Mesenchymal stem cell (in vitro differentiated cells and primary cell): ENCODE measurements around the gene GEMIN7.
A peak's percentile ranks its signal among the peaks of the same experiment; 100 is the strongest.

Source experiments
- DNase-seq: peaks from one replicate; pipeline ENCODE4 v3.0.0-alpha.2; 2013
- H2AFZ ChIP-seq: one replicate; pipeline ENCODE4 v1.6.1; 2013; ENCODE audit warnings: low read depth, mild to moderate bottlenecking, control low read depth, inconsistent platforms, low read length, moderate library complexity
- H2AK5ac ChIP-seq: 2 replicates; pipeline ENCODE4 v1.6.1; 2013; ENCODE audit warnings: low read length, moderate library complexity, mild to moderate bottlenecking, inconsistent platforms; ENCODE audit not compliant: severe bottlenecking
- H2BK120ac ChIP-seq: one replicate; pipeline ENCODE4 v1.6.1; 2013; ENCODE audit warnings: low read depth, mild to moderate bottlenecking, inconsistent platforms, low read length, moderate library complexity
- H2BK12ac ChIP-seq, 2 experiments: one replicate each; pipeline ENCODE4 v1.6.1; 2013; ENCODE audit warnings: inconsistent platforms in 2 of 2, low read length in 2 of 2, mild to moderate bottlenecking in 2 of 2, moderate library complexity in 2 of 2, control low read depth in 1 of 2
- H2BK15ac ChIP-seq: one replicate; pipeline ENCODE4 v1.6.1; 2013; ENCODE audit warnings: mild to moderate bottlenecking, low read depth, inconsistent platforms; ENCODE audit not compliant: poor library complexity, severe bottlenecking
- H2BK5ac ChIP-seq: 2 replicates; pipeline ENCODE4 v1.6.1; 2013; ENCODE audit warnings: low read depth, mild to moderate bottlenecking, low read length, control low read depth, inconsistent platforms; ENCODE audit not compliant: poor library complexity, severe bottlenecking
- H3K14ac ChIP-seq, 2 experiments: one replicate each; pipeline ENCODE4 v1.6.1; 2013; ENCODE audit warnings: inconsistent platforms in 2 of 2, low read length in 2 of 2, control low read depth in 1 of 2, mild to moderate bottlenecking in 1 of 2, moderate library complexity in 1 of 2
- H3K18ac ChIP-seq, 2 experiments: one replicate each; pipeline ENCODE4 v1.6.1; 2013; ENCODE audit warnings: inconsistent platforms in 2 of 2, low read length in 2 of 2, control low read depth in 1 of 2, low read depth in 1 of 2, mild to moderate bottlenecking in 1 of 2
- H3K23ac ChIP-seq, 2 experiments: one replicate each; pipeline ENCODE4 v1.6.1; 2013; ENCODE audit warnings: inconsistent platforms in 2 of 2, low read length in 2 of 2, mild to moderate bottlenecking in 2 of 2, moderate library complexity in 2 of 2, control low read depth in 1 of 2
- H3K27ac ChIP-seq: 2 replicates; pipeline ENCODE4 v1.5.1; 2013; ENCODE audit warnings: mild to moderate bottlenecking, moderate library complexity, low read length, control low read depth, inconsistent platforms; ENCODE audit not compliant: poor library complexity, severe bottlenecking
- H3K27me3 ChIP-seq, 2 experiments: 2 replicates each; pipeline versions ENCODE4 v1.6.1 to v1.7.0; 2013; ENCODE audit warnings: low read length in 2 of 2, mild to moderate bottlenecking in 2 of 2, moderate library complexity in 2 of 2, control low read depth in 1 of 2, inconsistent platforms in 1 of 2; ENCODE audit not compliant: control insufficient read depth in 1 of 2, insufficient read depth in 1 of 2
- H3K36me3 ChIP-seq, 2 experiments: 2 replicates each; pipeline versions ENCODE4 v1.6.1 to v1.7.0; 2013; ENCODE audit warnings: low read length in 2 of 2, control low read depth in 1 of 2, inconsistent platforms in 1 of 2, low read depth in 1 of 2, mild to moderate bottlenecking in 1 of 2; ENCODE audit not compliant: insufficient read depth in 2 of 2, control insufficient read depth in 1 of 2
- H3K4ac ChIP-seq, 2 experiments: one replicate each; pipeline ENCODE4 v1.6.1; 2013; ENCODE audit warnings: inconsistent platforms in 2 of 2, low read length in 2 of 2, mild to moderate bottlenecking in 2 of 2, moderate library complexity in 2 of 2, control low read depth in 1 of 2, low read depth in 1 of 2
- H3K4me1 ChIP-seq: 2 replicates; pipeline ENCODE4 v1.6.1; 2013; ENCODE audit warnings: low read depth, low read length, control low read depth; ENCODE audit not compliant: control insufficient read depth, insufficient read depth
- H3K4me2 ChIP-seq: 2 replicates; pipeline ENCODE4 v1.6.1; 2013; ENCODE audit warnings: low read length, mild to moderate bottlenecking, inconsistent platforms; ENCODE audit not compliant: poor library complexity, severe bottlenecking
- H3K4me3 ChIP-seq, 2 experiments: 2 replicates each; pipeline versions ENCODE4 v1.5.1 to v1.7.0; 2013; ENCODE audit warnings: low read length in 2 of 2, mild to moderate bottlenecking in 2 of 2, control low read depth in 1 of 2, low read depth in 1 of 2; ENCODE audit not compliant: insufficient read depth in 1 of 2
- H3K79me1 ChIP-seq: replicated peaks from 2 replicates; pipeline ENCODE4 v1.6.1; 2013; ENCODE audit warnings: mild to moderate bottlenecking, control low read depth, low read length, inconsistent platforms; ENCODE audit not compliant: poor library complexity, severe bottlenecking
- H3K9ac ChIP-seq: 2 replicates; pipeline ENCODE4 v1.7.0; 2013; ENCODE audit warnings: mild to moderate bottlenecking, low read length, moderate library complexity
- H3K9me3 ChIP-seq: 2 replicates; pipeline ENCODE4 v1.7.0; 2013; ENCODE audit warnings: mild to moderate bottlenecking, low read length; ENCODE audit not compliant: control insufficient read depth
- H4K8ac ChIP-seq: one replicate; pipeline ENCODE4 v1.6.1; 2013; ENCODE audit warnings: inconsistent platforms, mild to moderate bottlenecking, low read length, moderate library complexity
- H4K91ac ChIP-seq: one replicate; pipeline ENCODE4 v1.6.1; 2013; ENCODE audit warnings: mild to moderate bottlenecking, low read length, inconsistent platforms
- WGBS: methylation state at CpG from one replicate; pipeline ENCODE4 v1.1.7; 2013; ENCODE audit warnings: mixed read lengths; 5-methylcytosine and 5-hydroxymethylcytosine counted together

GEMIN7 gene

DNA sequence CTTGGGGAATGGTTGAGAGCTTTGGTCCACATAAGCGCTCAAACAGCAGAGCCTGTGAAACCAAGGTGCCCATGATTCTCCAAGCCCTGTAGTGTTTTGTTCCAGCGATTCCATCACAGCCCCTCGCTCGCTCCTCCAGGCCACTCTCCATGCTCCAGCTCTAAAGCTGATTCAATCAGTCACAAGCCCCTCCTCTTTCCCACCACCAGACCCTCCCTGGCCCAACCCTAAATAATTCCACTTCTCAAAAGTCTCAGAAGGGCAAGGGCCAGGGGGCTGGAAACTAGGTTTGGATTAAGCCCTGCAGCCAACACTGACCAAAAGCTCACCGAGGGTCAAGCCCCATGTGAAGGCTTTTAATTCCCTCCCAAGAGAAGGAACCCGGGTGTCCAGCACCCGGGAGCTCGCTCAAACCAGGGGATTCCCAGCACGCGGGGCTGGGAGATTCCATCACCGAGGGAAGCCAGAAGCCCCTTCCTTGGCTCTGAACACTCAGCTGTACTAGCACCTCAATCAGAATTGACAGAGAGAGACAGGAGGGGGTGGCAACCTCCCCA lies 4.2 kb upstream of the GEMIN7 start:
- Histone ChIP-seq H2BK5ac (no peak overlapping the region), H3K18ac (no peak overlapping the region), H4K8ac (peak overlapping the region; percentile 69), H3K4me3 (no peak overlapping the region), H3K79me1 (peaks cover 10% of the 10 kb centered on the region), H2AFZ (no peak overlapping the region), H2AK5ac (no peak overlapping the region), H2BK12ac (peak overlapping the region in 1 of 2 experiments; percentile 16), H3K4ac (no peak overlapping the region), H3K9ac (no peak overlapping the region), H3K36me3 (peaks cover 24 to 31% of the 10 kb centered on the region in 2 experiments), H2BK15ac (peak overlapping the region; percentile 41), H3K4me1 (peaks cover 21% of the 10 kb centered on the region), H3K14ac (no peak overlapping the region), H3K4me2 (no peak overlapping the region), H2BK120ac (no peak overlapping the region), H3K23ac (no peak overlapping the region), H3K9me3 (no peaks in the 10 kb centered on the region), H3K27ac (no peak overlapping the region), H4K91ac (no peak overlapping the region), H3K27me3 (no peaks in the 10 kb centered on the region)
- DNase-seq = no peak
- WGBS = 67% methylated on average over 11 of the region's 11 CpGs

- Histone ChIP-seq H2BK5ac (no peak overlapping the region), H3K27ac (no peak overlapping the region), H3K79me1 (peaks cover 12% of the 10 kb centered on the region), H3K4me2 (peak overlapping the region; percentile 74), H2BK15ac (no peak overlapping the region), H2AK5ac (no peak overlapping the region), H2BK120ac (no peak overlapping the region), H3K18ac (peak overlapping the region; percentile 28 to 50), H3K36me3 (peaks cover 18 to 25% of the 10 kb centered on the region in 2 experiments), H3K9ac (peak overlapping the region; percentile 74), H3K4ac (no peak overlapping the region), H2BK12ac (peak overlapping the region in 1 of 2 experiments; percentile 16), H4K91ac (peak overlapping the region; percentile 78), H4K8ac (peak overlapping the region; percentile 69), H3K4me1 (peaks cover 25% of the 10 kb centered on the region), H3K23ac (peak overlapping the region in 1 of 2 experiments; percentile 16), H3K9me3 (no peaks in the 10 kb centered on the region), H3K4me3 (peak overlapping the region; percentile 61 to 78), H3K14ac (no peak overlapping the region), H2AFZ (peak overlapping the region; percentile 88), H3K27me3 (no peaks in the 10 kb centered on the region)
- DNase-seq = no peak
- 6% methylated on average over 20 of the region's 26 CpGs for WGBS
These were observed 3.6 kb upstream of the GEMIN7 start for GRCh38 chr19:45075301-45076028.

DNA sequence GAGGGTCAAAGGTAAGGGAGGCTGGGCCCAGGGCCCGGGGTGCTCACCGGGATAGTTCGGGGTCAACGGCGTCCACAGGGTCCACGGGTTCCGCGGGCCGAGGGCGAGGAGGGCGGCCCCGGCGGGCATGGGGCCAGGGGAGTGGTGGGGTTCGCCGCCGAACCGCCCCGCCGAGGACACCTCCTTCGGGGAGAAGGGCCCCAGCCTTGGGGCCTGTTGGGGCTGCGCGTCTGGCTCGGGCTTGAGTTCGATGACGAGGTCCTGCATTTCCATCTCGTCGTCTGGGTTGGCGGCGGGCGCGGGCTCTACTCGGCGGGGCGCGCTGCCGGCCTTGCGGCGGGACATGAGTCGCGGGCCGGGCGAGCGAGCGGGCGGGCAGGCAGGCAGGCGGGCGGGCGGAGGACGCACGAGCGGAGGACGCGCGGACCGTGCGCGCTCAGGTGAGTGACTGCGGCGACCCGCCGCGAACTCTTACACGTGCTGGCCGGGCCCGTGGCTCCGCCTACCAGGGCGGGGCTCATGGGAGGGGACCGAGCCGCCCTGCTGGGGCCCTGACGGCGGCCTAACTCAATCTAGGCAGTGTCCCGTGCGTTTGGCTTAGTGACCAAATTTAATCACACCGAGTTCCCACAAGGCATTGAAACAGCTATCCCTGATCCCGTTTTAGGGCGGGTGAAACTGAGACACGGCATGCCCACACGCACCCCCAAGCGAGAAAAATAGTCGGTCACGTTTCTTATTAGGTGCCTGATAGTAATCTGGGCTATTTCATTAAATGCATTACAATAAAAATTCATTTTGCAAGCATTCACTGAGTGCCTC lies 2.8 kb upstream of the GEMIN7 start, which contains the start of gene ZNF296:
Gene ZNF296 (minus strand): TSS at position 450 of the 822 bp plus-strand sequence. CDS start 105 bp downstream, at position 345.
- H4K8ac ChIP-seq = peak within 1 kb of the TSS; percentile 52
- peak within 1 kb of the TSS; percentile 22 for H2AK5ac ChIP-seq
- H3K27ac ChIP-seq = no peak within 1 kb of the TSS
- H2BK15ac ChIP-seq = no peak within 1 kb of the TSS
- H3K36me3 ChIP-seq = peaks cover 12 to 17% of the 10 kb centered on the region in 2 experiments
- H3K9ac ChIP-seq = peak within 1 kb of the TSS; percentile 74
- H3K27me3 ChIP-seq = no peaks in the 10 kb centered on the region
- H3K14ac ChIP-seq = peak within 1 kb of the TSS in 1 of 2 experiments; percentile 62
- H3K4me3 ChIP-seq = peak within 1 kb of the TSS; percentile 61 to 78
- peaks cover 29% of the 10 kb centered on the region for H3K4me1 ChIP-seq
- H3K79me1 ChIP-seq = peaks cover 7% of the 10 kb centered on the region
- DNase-seq = peak; percentile 51
- peak within 1 kb of the TSS; percentile 28 to 88 for H3K18ac ChIP-seq
- no peak within 1 kb of the TSS for H2BK12ac ChIP-seq
- H2BK120ac ChIP-seq = no peak within 1 kb of the TSS
- H3K9me3 ChIP-seq = no peaks in the 10 kb centered on the region
- H3K4ac ChIP-seq = peak within 1 kb of the TSS; percentile 42 to 77
- H4K91ac ChIP-seq = peak within 1 kb of the TSS; percentile 78
- H3K23ac ChIP-seq = peak within 1 kb of the TSS in 1 of 2 experiments; percentile 97
- 1% methylated on average over 64 of the region's 81 CpGs for WGBS
- peak within 1 kb of the TSS; percentile 74 for H3K4me2 ChIP-seq
- H2BK5ac ChIP-seq = no peak within 1 kb of the TSS
- peak within 1 kb of the TSS; percentile 88 for H2AFZ ChIP-seq
